GM21526 (cell line): ENCODE measurements around the gene RFXAP.

Source experiments
- ATAC-seq: cut with Tn5 transposase; IDR thresholded peaks from one replicate; pipeline ENCODE4 v1.9.1; 2021; ENCODE audit warnings: moderate library complexity; ENCODE audit not compliant: unreplicated experiment, low FRiP score

The RFXAP gene

GRCh38 chr13:36862722-36863121, 43.7 kb downstream of the RFXAP start:
- ATAC-seq = no peak

DNA sequence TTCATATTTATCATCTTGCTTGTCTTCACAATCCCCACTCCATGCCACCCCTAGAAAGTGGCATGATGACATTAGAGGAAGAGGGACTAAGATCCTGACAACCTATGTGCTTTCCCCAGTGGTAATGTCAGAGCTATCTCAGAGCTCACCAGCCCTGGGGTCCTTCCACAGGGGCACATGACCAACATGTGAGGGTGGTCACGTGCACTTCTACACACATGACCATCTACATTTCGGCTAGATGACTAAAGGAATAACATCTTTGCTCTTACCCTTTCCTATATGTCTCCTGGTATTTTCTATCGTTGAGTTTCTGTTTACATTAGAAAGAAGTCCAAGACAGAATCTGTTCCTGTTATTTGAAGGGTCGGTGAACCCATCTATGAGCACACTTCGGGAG, 46.2 kb downstream of the RFXAP start:
- ATAC-seq = no peak

DNA sequence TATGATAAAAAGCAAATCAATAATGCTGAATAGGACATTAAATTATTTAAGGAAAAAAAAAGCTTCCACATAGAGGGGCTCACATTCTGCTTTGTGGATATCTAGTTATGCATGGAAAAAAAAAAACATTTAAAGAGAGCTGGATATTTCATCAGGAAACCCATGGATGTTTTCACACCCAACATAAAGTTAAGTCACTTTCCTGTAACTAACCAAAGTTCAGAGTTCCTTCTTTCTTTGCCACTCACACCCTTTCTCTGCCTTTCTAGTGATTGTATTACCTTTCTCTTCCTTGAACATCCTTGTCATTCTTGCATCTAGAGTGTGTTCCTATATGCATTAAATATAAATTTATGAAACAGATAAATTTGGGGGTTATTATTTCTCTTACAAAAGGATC, 47.2 kb downstream of the RFXAP start:
- ATAC-seq = no peak

DNA sequence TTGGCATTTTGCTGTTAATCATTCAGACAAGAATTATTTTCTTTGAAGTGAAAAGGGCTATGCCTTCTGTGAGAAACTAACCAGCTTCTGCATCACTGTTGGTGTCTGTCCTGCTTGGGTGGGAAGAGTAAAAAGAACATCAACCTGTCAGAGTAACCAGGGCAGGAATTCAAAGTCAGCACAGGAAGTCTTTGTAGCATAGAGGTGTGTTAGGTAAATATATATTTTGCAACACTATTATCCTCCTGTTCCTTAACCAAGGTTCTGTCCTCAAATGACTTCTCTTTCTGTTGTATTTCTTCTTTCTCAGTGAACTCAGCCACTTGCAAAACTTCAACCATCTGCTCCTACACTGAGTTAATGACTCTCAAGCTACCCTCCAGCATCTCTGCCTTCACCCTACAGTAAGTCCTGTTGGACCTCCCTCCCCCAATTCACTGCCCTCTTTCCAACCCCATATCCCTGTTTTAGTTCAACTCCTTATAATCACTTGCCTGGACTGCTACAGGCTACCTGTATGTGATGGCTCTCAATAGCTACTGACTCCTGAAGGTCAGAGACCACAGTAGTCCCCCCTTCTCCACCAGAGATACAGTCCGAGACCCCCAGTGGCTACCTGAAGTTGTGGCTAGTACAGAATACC, 51.1 kb downstream of the RFXAP start:
- ATAC-seq = no peak

DNA sequence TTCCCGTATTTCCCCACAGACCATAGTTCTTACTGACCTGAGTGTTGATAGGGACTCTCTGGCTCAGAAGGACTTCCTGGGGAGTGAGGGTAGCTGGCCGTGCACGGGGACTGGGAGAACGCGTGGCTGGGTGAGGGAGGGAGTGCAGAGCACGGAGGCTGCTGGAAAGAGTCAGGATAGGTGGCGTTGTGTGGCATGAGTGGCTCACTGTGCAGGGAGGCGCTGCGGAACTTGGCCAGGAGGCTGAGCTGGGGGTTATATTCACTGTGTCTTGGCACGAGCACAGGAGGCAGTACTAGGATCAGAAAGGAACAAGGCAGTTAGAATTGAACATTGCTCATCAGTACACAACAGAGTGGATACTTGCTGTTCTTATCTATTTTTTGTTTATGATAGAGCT, 53.6 kb downstream of the RFXAP start:
- ATAC-seq = no peak

GRCh38 chr13:36875431-36875830, 56.4 kb downstream of the RFXAP start:
- no peak for ATAC-seq

- ATAC-seq = no peak
Measured at GRCh38 chr13:36875961-36876360, 56.9 kb downstream of the RFXAP start.
